ENCODE measurements around the gene ZNF346.

GRCh38 chr5:177080265-177080664, 57.8 kb downstream of the ZNF346 start:
- TF ChIP-seq CTCF (IDR thresholded peaks at IDR 0.05; ENCODE audit: poor library complexity) (no peak), EZH2 (IDR thresholded peaks at IDR 0.05; ENCODE audit: borderline replicate concordance) (no peak)
